ENCODE results near the gene SORBS2. TPM values are rescaled to one million over a fixed set of nuclear protein-coding genes. Genes with fewer than 3 reads are reported as not detected.

The SORBS2 gene
- total and polyA plus RNA-seq, 2 of the 8 experiments (the other 6 are each of a cell fraction or from before 2014, with no cell fraction given): 73.0 to 87.1 TPM

DNA sequence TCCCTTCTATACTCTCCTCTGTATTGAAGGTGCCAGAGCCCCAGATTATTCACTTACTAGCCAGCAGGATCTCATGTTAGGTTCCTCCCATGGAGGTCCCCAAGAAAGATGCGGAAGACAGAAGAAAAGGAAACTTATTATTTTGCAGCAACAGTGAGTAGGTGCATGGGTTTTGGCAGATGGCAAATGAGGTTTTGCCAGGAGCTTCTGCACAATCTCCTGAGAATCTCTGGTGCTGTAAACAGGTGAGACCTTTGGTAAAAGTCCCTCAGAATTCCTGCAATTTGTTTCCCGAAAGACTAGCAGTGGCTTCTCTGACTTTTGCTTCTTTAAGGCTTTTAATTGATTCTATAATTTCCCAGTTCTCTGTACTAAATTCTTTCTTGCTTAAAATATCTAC is 29.5 kb upstream of the SORBS2 start:
- peak overlapping the region; percentile 99 for H2BK20ac ChIP-seq (ENCODE audit: low read length)
- no peaks in the 10 kb centered on the region for H4K20me1 ChIP-seq (replicated peaks in 1 of 2; ENCODE audit: control insufficient read depth in 1 of 2, insufficient read depth in 2 of 2, low read length in 2 of 2)
- H3K14ac ChIP-seq (ENCODE audit: insufficient read length): no peak overlapping the region
- H3K27ac ChIP-seq (ENCODE audit: low read depth, low read length): no peak overlapping the region
- H3K9ac ChIP-seq (replicated peaks in 1 of 4; ENCODE audit: extremely low read depth in 1 of 4, low read depth in 3 of 4, low read length in 3 of 4): no peak overlapping the region
- H3K4me3 ChIP-seq (ENCODE audit: extremely low read depth in 1 of 4, insufficient read depth in 2 of 4, low read depth in 3 of 4, low read length in 4 of 4): no peak overlapping the region
- H3K4me2 ChIP-seq (ENCODE audit: insufficient read depth in 1 of 2, low read depth in 2 of 2, low read length in 2 of 2): no peak overlapping the region
- ChIA-PET POLR2A (ENCODE audit: partially characterized antibody) (interaction anchor here (0.6 kb wide), 1 partner anchor 171 kb away, joined by 3 read pairs; no protein-coding TSS in a partner anchor), CTCF (ENCODE audit: partially characterized antibody) (interaction anchor here (0.9 to 1.8 kb wide), 2 partner anchors 63 to 180 kb away, joined by 3 read pairs; no protein-coding TSS in a partner anchor)
- H3K23me2 ChIP-seq (ENCODE audit: low read depth, low read length): 0 out of 2 replicates have a peak, but pooled peaks cover 6% of the 10 kb centered on the region
- peaks cover 5% of the 10 kb centered on the region in 2 experiments; a peak in 3 of 4 replicates for H3K9me3 ChIP-seq (ENCODE audit: insufficient read depth in 2 of 2, low read depth in 1 of 2, low read length in 1 of 2)
- H4K91ac ChIP-seq (replicated peaks; ENCODE audit: insufficient read length, low read length): peak overlapping the region; percentile 98
- no peak overlapping the region for H3K23ac ChIP-seq (ENCODE audit: insufficient read length)
- no peaks in the 10 kb centered on the region for H3K27me3 ChIP-seq (replicated peaks in 1 of 4; ENCODE audit: control insufficient read depth in 3 of 4, extremely low read depth in 1 of 4, insufficient read depth in 3 of 4, low read length in 3 of 4)
- peak overlapping the region; percentile 100 for H2BK12ac ChIP-seq (ENCODE audit: low read depth, low read length)
- H4K5ac ChIP-seq (ENCODE audit: insufficient read length, low read depth, low read length): no peak overlapping the region
- H3K56ac ChIP-seq (replicated peaks; ENCODE audit: insufficient read length, low read depth, low read length): no peak overlapping the region
- TF ChIP-seq RXRA (IDR thresholded peaks at IDR 0.05; ENCODE audit: insufficient read depth, low read depth, low read length) (no peak), SUZ12 (IDR thresholded peaks at IDR 0.05; ENCODE audit: low read length) (no peak), CREB1 (IDR thresholded peaks at IDR 0.05) (no peak)
- FAIRE-seq (no peak), DNase-seq (ENCODE audit: low read depth in 1 of 2, low spot score in 2 of 2) (no peak)
- H2AK5ac ChIP-seq (ENCODE audit: low read depth, low read length): 0 out of 2 replicates have a peak overlapping the region, but pooled peaks have one; percentile 98
- no peaks in the 10 kb centered on the region; a peak in 2 of 8 replicates for H3K36me3 ChIP-seq (ENCODE audit: control insufficient read depth in 2 of 4, insufficient read depth in 4 of 4, low read length in 3 of 4)
- no peaks in the 10 kb centered on the region for H3K79me2 ChIP-seq (ENCODE audit: control insufficient read depth in 1 of 2, insufficient read depth in 2 of 2, low read length in 2 of 2)
- H2BK15ac ChIP-seq (ENCODE audit: low read length): no peak overlapping the region
- peak overlapping the region; percentile 86 for H3K18ac ChIP-seq (ENCODE audit: extremely low read depth, low read length)
- H3K4ac ChIP-seq (replicated peaks; ENCODE audit: insufficient read length, low read depth, low read length): peak overlapping the region; percentile 40
- H2BK120ac ChIP-seq (replicated peaks; ENCODE audit: low read depth, low read length): peak overlapping the region; percentile 97
- H3K4me1 ChIP-seq (replicated peaks in 1 of 4; ENCODE audit: control insufficient read depth in 3 of 4, insufficient read depth in 4 of 4, low read length in 3 of 4): peaks cover 21 to 29% (median 24%) of the 10 kb centered on the region in 4 experiments
- peak overlapping the region; percentile 100; the same call in 1 of the 2 replicates for H2BK5ac ChIP-seq (ENCODE audit: low read depth, low read length)
- no peak overlapping the region for H2AFZ ChIP-seq (ENCODE audit: low read length)
- H4K8ac ChIP-seq (ENCODE audit: extremely low read depth, insufficient read depth, low read length): no peak overlapping the region
- H3K79me1 ChIP-seq (ENCODE audit: low read depth, low read length): no peaks in the 10 kb centered on the region
- WGBS, 2 experiments (ENCODE audit: extremely low coverage in 1 of 2, insufficient coverage in 1 of 2, insufficient read length in 1 of 2, insufficient replicate concordance in 2 of 2, low coverage in 1 of 2, low lambda C conversion rate in 2 of 2, missing lambda C conversion rate in 1 of 2): 94% methylated on average over 2 of the region's 2 CpGs; no CpG with 5 or more reads in 1 of the 2 experiments
